SK-N-SH treated with all-trans-retinoic acid at 6 μM for 48 hours (cell line): ENCODE data around the gene MRPL38.

ENCODE experiments used
- ESRRG ChIP-seq: fragments of 250-450 bp; sonication (Bioruptor Pico); IDR thresholded peaks from 2 replicates; pipeline ENCODE4 v1.6.1; 2021; ENCODE audit warnings: mild to moderate bottlenecking
- RARB ChIP-seq: fragments of 250-450 bp; sonication (Bioruptor Pico); IDR thresholded peaks from 2 replicates; pipeline ENCODE4 v1.8.0; 2021; ENCODE audit warnings: mild to moderate bottlenecking, moderate library complexity
- TOX ChIP-seq: fragments of 250-450 bp; sonication (Bioruptor Pico); IDR thresholded peaks from 2 replicates; pipeline ENCODE4 v1.8.0; 2021; ENCODE audit warnings: mild to moderate bottlenecking, moderate library complexity, borderline replicate concordance
- TF ChIP-seq, protein P1 (sequence below): fragments of 250-450 bp; sonication (Bioruptor Pico); IDR thresholded peaks from 2 replicates; pipeline ENCODE4 v1.8.0; 2020; ENCODE audit warnings: mild to moderate bottlenecking, moderate library complexity, borderline replicate concordance

DNA sequence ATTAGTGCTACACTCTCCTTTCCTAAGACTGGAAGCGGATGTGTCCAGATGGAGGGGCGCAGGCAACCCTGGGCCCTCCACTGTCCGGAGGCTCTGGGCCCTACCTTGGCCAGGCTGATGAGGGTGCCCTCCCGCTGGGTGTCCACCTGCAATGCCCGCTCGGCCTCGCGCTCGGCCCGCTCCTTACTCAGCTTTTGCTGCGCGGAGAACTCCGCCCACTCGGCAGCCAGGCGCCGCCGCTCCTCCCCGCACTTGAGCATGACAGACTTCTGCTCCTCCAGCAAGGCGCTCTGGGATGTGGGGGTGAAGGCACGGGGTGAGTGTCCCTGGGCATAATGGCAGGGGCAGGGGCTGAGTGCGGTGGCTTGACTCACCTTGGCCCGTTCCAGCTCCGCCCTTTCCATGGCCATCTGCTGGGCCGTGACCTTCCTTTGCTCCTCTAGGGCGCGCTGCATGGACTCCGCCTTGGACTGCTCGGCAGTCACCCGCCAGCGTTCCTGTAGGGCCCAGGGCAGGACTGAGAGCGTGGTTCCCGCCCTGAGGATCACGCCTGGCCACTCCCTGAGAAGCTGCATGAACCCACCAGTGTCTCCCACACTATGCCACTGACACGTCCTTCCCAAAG lies 10.1 kb upstream of the MRPL38 start:
- TF ChIP-seq, protein P1, sequence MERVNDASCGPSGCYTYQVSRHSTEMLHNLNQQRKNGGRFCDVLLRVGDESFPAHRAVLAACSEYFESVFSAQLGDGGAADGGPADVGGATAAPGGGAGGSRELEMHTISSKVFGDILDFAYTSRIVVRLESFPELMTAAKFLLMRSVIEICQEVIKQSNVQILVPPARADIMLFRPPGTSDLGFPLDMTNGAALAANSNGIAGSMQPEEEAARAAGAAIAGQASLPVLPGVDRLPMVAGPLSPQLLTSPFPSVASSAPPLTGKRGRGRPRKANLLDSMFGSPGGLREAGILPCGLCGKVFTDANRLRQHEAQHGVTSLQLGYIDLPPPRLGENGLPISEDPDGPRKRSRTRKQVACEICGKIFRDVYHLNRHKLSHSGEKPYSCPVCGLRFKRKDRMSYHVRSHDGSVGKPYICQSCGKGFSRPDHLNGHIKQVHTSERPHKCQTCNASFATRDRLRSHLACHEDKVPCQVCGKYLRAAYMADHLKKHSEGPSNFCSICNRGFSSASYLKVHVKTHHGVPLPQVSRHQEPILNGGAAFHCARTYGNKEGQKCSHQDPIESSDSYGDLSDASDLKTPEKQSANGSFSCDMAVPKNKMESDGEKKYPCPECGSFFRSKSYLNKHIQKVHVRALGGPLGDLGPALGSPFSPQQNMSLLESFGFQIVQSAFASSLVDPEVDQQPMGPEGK (CRISPR knock-in tag), result no peak
- TF ChIP-seq ESRRG (CRISPR knock-in tag), result no peak
- TF ChIP-seq RARB, result no peak
- TF ChIP-seq TOX, result no peak
